HG03095 (cell line): ENCODE measurements around the gene TENM3.

Experiments
- ATAC-seq: cut with Tn5 transposase; IDR thresholded peaks from one replicate; pipeline ENCODE4 v1.9.1; 2021; ENCODE audit warnings: moderate library complexity; ENCODE audit not compliant: unreplicated experiment

TENM3 gene

GRCh38 chr4:182280436-182281111, 37.4 kb downstream of the TENM3 start:
- no peak for ATAC-seq

- ATAC-seq, result no peak
These were observed 42.8 kb downstream of the TENM3 start for GRCh38 chr4:182286035-182286434.

DNA sequence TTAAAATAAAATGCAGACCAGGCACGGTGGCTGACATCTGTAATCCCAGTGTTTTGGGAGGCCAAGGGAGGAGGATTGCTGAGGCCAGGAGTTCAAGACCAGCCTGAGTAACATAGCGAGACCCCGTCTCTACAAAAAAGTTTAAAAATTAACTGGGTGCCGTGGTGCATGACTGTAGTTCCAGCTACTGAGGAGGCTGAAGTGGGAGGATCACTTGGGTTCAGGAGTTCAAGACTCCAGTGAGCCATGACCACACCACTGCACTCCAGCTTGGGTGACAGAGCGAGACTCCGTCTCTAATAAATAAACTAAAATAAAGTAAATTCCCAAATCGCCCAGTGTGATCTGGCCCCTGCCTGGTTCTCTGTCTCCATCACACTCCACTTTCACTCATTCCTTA, 43.7 kb downstream of the TENM3 start:
- no peak for ATAC-seq

DNA sequence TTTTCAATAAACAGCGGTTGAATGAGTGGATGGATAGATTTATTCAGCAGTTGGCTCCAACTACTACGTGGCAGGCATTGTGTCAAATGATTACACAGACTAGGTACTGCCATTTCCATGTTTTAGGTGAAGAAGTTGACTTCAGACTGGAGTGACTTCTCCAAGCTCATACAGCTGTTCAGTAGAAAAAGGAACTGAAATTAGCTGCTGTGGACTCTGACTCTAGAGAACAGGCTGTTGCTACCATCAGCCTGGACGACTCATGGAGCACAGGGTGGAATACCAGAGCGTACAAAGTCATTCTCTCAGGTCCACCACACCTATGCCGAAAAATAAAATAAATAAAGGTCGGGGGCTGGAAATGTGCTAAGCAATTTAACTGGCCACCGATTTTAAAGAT, 45.3 kb downstream of the TENM3 start:
- no peak for ATAC-seq

DNA sequence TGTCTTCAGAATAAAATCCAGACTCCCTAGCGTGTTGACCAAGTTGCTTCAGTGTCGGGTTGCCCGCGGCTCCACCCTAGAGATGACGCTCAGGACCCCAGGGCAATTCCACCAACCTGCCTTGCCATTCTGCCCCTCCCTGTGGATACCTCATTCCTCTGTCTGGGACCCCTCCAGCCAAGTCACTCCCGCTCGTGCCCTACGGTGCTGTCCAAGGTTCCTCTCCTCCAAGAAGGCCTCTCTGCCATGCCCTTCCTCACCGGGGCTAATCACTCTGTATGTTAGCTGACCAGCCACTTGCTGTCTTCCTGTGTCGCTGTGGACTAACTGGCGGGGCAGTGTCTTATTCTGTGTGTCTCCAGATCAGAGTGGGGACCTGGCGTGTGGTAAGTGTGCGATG, 46.6 kb downstream of the TENM3 start:
- no peak for ATAC-seq

DNA sequence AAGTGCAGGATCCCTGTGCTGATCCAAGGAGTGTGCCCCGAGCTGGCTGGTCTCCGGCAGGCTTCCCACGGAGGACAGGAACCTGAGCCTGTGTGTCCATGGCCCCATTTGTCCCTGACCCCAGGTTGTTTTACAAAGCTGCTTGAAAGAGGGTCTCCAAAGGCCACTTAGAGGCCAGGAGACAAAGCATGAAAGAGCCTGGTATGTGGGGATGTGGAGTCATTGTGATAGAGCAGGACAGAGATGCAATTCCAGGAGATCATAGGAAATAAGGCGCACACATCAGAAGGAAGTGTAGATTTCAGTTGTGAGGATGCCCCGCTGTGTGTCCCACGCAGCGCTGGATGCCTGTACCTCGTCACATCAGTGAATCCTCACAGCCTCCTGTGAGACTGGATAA, 48.0 kb downstream of the TENM3 start:
- no peak for ATAC-seq

DNA sequence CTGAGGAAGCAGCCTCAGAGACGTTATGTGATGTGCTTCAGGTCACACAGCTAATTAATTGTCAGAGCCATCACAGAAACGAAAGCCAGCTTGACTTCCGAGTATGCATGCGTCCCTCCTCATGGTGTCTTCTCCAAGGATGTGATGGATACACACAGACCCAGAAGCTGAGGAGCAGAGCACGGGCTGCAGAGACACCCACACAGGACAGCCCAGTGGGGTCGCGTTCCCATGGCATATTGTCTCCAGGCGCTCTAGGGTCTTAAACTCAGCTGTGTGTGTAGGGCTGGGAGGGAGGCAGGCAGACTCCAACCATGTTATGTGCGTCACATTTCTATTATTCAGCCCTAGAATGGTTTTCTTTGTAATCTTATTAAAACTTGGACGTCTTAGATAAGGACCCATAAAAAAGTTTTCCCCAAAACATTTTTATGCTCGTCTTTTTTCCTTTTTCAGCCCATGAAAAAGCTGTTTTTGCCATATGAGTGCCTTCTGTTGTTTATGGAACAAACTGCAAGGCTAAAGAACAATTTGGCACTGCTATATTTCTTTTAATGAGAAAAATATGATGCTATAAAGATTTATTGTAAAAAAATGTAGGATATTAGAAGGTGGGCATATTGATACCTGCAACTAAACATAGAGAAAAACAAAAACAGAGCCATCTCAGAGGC, 48.5 kb downstream of the TENM3 start:
- no peak for ATAC-seq

DNA sequence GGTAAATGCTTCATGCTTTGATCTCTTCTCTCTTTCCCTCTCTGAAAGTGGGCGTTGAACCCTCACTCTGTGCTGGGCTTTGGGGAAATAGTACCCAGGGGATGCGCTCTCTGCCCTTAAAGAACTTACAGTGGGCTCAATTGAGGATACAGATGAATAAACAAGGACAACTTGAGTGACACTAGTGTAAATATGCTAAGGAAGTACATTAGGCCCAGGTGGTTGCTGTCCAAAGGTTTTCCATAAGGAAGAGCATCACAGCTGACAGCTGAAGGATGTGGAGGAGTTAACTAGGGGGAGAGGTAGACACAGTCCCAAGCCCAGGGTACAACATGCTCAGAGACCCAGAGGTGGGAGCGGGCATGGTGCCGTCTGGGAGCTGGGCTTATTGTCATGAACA, 49.4 kb downstream of the TENM3 start:
- no peak for ATAC-seq

DNA sequence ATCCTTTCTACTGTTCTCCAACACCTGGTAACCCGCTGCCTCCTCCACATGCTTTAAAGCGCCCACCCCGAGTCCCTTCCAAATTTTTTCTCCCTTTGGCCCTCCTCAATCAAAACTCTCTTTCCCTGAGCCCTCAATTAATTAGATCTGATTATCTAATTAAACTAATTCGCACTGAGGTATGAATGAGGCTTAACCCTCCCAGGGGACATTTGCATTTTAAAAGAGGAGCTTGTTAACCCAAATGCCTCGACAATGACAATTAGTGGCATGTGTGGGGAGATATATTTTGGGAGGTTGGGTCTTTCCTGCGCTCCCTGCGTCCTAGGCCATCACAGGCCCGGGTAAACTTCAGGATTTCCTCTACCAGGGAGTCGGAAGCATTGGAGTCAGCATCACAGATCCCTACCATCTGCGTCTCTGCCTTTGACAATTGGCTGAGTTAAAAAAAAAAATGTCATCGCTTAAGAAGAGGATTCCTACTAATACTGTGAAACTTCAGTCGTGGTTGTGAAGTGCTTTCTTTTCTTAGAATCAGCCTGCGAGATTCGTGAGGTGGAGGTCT, 50.6 kb downstream of the TENM3 start:
- ATAC-seq, result no peak

- ATAC-seq, result no peak
These were observed 51.2 kb downstream of the TENM3 start for GRCh38 chr4:182294451-182294850.

DNA sequence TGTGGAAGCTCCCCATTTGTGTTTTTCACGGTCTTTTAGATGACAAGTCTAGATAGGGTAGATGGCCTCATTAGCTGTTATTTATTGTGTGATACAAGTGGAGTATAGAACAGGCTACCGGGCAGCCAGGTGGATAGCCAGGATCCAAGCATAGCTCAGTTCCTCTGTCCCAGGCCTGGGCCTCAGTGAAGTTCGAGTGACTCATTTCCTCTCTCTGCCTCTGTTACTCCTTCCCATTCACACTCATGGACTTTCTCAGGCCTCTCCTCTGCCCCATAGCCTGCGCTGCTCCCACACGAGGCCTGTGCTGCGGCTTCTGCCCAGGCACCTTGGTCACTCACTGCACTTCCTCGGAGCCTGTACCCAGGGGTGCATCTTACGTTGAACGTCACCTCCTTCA, 54.5 kb downstream of the TENM3 start:
- no peak for ATAC-seq

DNA sequence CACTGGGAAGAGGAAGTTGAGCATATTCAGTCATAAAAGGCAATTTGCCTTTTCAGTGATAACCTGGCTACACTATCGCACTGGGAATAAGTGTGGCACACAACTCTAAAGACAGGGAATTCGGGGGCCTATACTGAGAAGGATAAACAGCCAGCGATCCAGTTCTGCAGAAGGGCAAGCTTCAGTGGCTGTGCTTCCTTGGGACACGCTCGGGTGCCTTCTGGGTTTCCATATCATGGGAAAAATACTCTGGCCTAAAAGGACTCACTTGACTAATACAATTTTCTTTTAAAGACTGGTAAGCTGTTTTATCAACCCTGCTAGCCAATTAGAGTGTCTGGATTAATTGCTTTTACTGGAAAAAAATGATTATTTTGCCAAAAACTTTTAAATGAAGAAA, 58.5 kb downstream of the TENM3 start:
- no peak for ATAC-seq

DNA sequence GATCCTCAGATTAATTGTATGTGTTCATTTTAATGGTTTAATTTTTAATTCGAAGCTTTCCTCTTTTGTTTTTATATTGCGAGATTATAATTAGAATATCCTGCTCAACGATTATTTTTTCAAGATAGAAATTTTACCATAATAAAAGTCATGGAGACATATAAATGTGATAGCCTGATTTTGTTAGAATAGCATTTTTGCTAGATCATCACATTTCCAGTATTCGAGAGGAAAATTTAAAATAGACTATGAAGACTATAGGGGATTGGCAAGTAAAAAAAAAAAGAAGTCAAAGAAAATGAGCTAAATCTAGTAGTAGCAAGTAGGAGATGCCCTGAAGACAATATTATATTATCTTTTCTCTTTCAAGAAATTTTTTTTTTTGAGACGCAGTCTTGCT, 60.6 kb downstream of the TENM3 start:
- ATAC-seq, result no peak

DNA sequence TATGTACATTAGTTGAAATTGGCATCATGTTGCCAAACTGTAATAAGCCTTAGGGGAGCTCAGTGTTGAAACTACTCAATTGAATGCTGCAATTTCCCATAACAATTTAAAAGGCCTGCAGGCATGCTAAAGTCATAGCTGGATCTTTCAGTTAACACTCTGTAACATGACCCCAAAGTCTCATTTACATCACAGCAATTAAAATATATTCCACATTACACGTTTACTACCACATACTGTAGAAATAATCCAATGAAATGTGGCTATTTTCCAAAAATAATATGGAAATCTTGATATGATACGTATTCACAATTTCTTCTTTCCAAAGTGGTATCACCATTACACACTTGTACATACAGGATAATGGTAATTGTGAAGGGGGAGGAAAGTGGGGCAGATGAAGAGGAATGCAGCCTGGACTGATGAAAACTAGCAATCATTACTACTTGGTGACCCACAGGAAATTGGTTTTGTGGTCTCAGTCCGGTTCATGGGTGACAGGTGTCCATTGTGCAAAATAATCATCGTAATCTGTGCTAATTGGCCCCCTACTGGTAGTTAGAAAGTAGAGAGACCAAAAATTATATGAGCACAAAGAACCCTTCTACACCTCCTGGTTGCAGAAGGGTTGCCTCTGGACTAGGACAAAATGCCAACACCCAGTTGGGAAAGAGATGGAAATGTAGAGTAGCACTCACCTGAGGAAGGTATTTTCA, 63.7 kb downstream of the TENM3 start:
- ATAC-seq, result no peak

- no peak for ATAC-seq
These were observed 64.5 kb downstream of the TENM3 start for GRCh38 chr4:182307746-182308145.

DNA sequence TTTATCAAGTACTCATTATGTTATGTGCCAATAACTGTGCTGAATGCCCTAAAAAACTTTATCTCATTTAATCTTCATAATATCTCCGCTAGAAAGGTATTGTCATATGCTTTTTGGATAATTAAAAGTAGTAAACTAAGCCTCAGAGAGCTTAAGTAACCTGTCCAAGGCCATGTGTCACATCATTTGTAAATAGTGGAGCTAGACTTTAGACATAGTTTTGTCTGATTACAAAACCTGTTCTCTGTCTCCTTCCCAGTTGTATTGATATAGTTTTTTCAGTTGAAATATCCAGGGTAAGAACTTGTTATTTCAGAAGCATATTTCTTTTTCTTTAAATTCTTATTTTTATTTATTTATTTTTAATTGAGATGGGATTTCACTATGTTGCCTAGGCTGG, 66.7 kb downstream of the TENM3 start:
- no peak for ATAC-seq

GRCh38 chr4:182310316-182310715, 67.1 kb downstream of the TENM3 start:
- ATAC-seq, result no peak

DNA sequence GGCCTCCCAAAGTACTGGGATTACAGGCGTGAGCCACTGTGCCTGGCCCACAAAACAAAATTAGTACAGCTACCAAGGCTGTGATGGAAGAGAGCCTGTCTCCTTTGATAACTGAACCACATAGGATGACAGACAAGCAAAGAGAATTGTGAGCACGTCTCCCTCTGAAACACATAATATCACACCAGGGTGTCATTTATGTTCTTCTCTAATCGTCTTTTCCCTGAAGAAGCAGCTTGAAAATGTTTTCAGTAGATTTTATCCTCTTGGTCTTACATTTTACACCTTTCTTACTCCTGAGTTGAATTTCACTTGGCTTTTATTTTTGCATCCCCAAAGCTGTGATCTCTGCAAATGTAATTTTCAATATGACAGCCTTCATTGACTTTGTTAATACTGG, 67.8 kb downstream of the TENM3 start:
- no peak for ATAC-seq

DNA sequence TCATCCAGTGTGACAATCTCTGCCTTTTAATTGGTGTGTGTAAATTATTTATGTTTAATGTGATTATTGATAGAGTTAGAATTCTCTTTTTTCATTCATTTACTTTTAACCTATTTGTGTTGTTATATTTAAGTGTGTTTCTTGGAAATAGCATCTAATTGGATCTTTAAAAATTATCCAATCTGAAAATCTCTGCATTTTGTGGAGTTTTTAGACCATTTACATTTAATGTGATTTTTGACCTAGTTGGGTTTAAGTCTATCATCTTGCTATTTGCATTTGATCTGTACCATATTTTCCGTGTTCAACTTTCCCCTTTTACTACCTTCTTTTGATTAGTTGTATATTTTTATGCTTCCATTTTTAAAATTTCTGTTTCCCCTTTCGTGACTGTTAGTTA, 71.3 kb downstream of the TENM3 start:
- no peak for ATAC-seq

GRCh38 chr4:182318256-182318655, 75.1 kb downstream of the TENM3 start:
- ATAC-seq, result no peak

DNA sequence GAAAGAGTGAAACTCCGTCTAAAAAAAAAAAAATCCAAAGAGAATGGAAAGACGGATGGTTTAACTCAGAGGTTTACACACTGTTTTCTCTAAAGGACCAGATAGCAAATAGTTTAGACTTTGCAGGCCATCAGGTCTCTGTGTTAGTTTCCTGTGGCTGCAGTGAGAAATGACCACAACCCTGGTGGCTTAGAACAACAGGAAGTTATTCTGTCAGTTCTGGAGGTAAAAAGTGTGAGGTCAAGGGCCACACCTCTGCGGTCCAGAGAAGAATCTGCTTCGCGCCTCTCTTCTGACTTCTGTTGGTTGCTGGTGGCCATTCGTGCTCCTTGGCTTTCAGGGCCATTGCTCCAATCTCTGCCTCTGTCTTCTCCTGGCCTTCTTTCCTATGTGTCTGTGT, 76.9 kb downstream of the TENM3 start:
- no peak for ATAC-seq

DNA sequence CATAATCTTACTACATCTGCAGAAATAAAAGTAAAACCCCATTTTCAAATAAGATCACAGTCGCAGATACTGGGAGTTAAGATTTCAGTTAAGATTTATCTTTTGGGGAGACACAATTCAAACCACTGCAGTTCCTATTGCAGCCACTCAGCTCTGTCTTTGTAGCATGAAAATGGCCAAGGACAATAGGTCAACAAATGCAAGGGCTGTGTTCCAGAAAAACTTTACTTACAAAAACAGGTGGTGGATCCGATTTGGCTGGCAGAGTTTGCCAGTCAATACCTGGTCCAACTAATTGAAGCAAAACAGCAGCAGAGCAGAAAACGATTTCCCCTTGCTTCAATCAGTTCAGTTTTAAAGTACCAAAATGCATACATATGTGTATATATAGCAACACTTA, 77.4 kb downstream of the TENM3 start:
- ATAC-seq, result no peak
